AG10803 (cell line): ENCODE results near the gene ARHGAP24.

Source experiments
- DNase-seq: peaks from one replicate; pipeline ENCODE4 v3.0.0; 2010; ENCODE audit warnings: low read depth
- H3K4me3 ChIP-seq: 2 replicates; pipeline ENCODE4 v1.5.1; 2011; ENCODE audit warnings: mild to moderate bottlenecking, low read length, control low read depth
- CTCF ChIP-seq: conservative IDR thresholded peaks from 2 replicates; pipeline ENCODE4 v1.5.1; 2011; ENCODE audit warnings: mild to moderate bottlenecking, low read length, control low read depth, inconsistent platforms

ARHGAP24 gene

GRCh38 chr4:85684676-85685075, 209.7 kb downstream of the ARHGAP24 start:
- no peak for TF ChIP-seq CTCF
- no peak overlapping the region for H3K4me3 ChIP-seq

GRCh38 chr4:85686398-85686797, 211.4 kb downstream of the ARHGAP24 start:
- no peak overlapping the region for H3K4me3 ChIP-seq
- no peak for DNase-seq
- no peak for TF ChIP-seq CTCF

More at GRCh38 chr4:85684676-85685075, 209.7 kb downstream of the ARHGAP24 start:
- no peak for DNase-seq

GRCh38 chr4:85688055-85688740, 213.2 kb downstream of the ARHGAP24 start:
- TF ChIP-seq CTCF: no peak
- DNase-seq: no peak

GRCh38 chr4:85696661-85697060, 221.7 kb downstream of the ARHGAP24 start:
- TF ChIP-seq CTCF: no peak
- H3K4me3 ChIP-seq: no peak overlapping the region
- DNase-seq: peak; percentile 9

More at GRCh38 chr4:85688055-85688740, 213.2 kb downstream of the ARHGAP24 start:
- no peak overlapping the region for H3K4me3 ChIP-seq

GRCh38 chr4:85697854-85698253, 222.9 kb downstream of the ARHGAP24 start:
- no peak for DNase-seq
- no peak overlapping the region for H3K4me3 ChIP-seq
- no peak for TF ChIP-seq CTCF

GRCh38 chr4:85700362-85700761, 225.4 kb downstream of the ARHGAP24 start:
- no peak for DNase-seq
- no peak for TF ChIP-seq CTCF
- H3K4me3 ChIP-seq: no peak overlapping the region

- no peak for TF ChIP-seq CTCF
- DNase-seq: peak; percentile 54
- no peak overlapping the region for H3K4me3 ChIP-seq
These were observed 226.9 kb downstream of the ARHGAP24 start for GRCh38 chr4:85701861-85702321.
